ENCODE data around the gene MEIOC. TPM values are rescaled to one million over a fixed set of nuclear protein-coding genes. Genes with fewer than 3 reads are reported as not detected.

Gene MEIOC
- not detected in 2 replicates for total RNA-seq

DNA sequence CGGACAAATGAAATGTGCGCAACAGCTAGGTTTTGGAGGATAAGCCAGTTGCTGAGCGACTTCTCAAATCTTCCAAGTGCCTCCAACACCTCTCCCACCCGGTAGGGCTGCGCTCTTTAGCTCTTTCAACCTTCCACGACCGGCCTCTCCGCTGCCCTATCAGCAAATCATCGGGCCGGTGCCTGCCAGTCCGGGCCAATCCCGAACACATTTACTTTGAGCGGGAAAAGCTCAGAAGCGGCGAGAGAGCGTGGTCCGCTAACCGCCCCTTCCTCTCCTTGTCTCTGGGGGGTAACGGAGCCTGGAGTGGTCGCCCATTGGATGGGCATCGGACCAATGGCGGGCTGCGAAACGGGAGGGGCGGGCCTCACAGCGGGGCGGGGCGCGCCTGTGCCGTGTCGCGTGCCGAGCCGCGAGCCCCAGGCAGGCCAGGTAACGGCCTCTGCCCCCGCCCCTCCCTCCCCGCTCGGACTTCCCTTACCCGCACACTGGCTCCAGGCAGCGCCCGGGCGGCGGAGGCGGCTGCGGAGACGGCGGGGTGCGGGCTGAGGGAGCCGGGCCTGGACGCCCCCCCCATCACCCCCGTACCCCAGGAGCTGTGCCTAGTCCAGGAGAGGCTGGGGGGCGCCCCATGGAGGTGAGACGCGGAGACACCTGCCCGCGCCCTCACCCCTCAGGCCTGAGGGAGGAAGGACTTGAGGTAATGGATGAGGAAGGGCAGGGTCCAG is at the start of gene MEIOC:
Gene MEIOC, plus strand, starts transcription at position 486 of the 728 bp plus-strand sequence. Its CDS starts 146 bp downstream, at position 632.

GRCh38 chr17:44689477-44690217 is 33.4 kb downstream of the MEIOC start, which contains the start of gene CCDC43:
Gene CCDC43 (minus strand): TSS chr17:44689776. CDS start chr17:44689753, 23 bp downstream.

GRCh38 chr17:44708401-44709263 is 52.4 kb downstream of the MEIOC start, which contains the start of gene DBF4B:
Gene DBF4B (plus strand): TSS chr17:44708665. CDS start chr17:44708821, 156 bp downstream.

Other genes with a start within 250 kb of the MEIOC start
- gene GPATCH8, start 153.1 kb upstream of the MEIOC start, total RNA-seq = 9.8 and 13.5 TPM in 2 replicates
- gene FZD2, start 99.0 kb upstream of the MEIOC start, total RNA-seq = 9.8 and 11.3 TPM in 2 replicates
- 21.0 and 28.4 TPM in 2 replicates for gene CCDC43, start 33.3 kb downstream of the MEIOC start, total RNA-seq
- 7.8 and 9.5 TPM in 2 replicates for gene DBF4B, start 52.2 kb downstream of the MEIOC start, total RNA-seq
- 0.29 and 0.53 TPM in 2 replicates for gene ADAM11, start 102.5 kb downstream of the MEIOC start, total RNA-seq
- gene GJC1, start 173.8 kb downstream of the MEIOC start, total RNA-seq = 11.0 and 24.3 TPM in 2 replicates
- not detected in 2 replicates for gene HIGD1B, start 191.4 kb downstream of the MEIOC start, total RNA-seq
- 63.1 and 67.2 TPM in 2 replicates for gene EFTUD2, start 243.0 kb downstream of the MEIOC start, total RNA-seq

Measured in myometrial cell (primary cell).